Kidney (tissue), 14 donors: Measurements from ENCODE around the gene TMEM59. TPM values are rescaled to one million over a fixed set of nuclear protein-coding genes. Genes with fewer than 3 reads are reported as not detected.

Experiments
- DNase-seq, 5 donors: peaks; one replicate each; pipeline ENCODE4 v3.0.0-alpha.2; 2013 to 2020
- FAIRE-seq: peaks from 2 replicates; lab custom pipeline; 2012; peaks lifted over from hg19 to GRCh38; lab: Jason Lieb, UNC
- H3K27ac ChIP-seq, 2 donors: one replicate each; pipeline ENCODE4 v1.7.0; 2013; ENCODE audit warnings: low read depth in 2 of 2, low read length in 2 of 2, inconsistent platforms in 1 of 2
- H3K27me3 ChIP-seq: one replicate; pipeline ENCODE4 v1.7.1; 2013; ENCODE audit warnings: low read length, inconsistent platforms; ENCODE audit not compliant: control insufficient read depth, insufficient read depth
- H3K36me3 ChIP-seq, 3 donors: one replicate each; pipeline versions ENCODE4 v1.7.0 to v1.7.1; 2013; ENCODE audit warnings: low read length in 3 of 3, control low read depth in 1 of 3, inconsistent platforms in 1 of 3; ENCODE audit not compliant: insufficient read depth in 3 of 3, control insufficient read depth in 2 of 3
- H3K4me1 ChIP-seq, 3 donors: one replicate each; pipeline versions ENCODE4 v1.7.0 to v1.7.1; 2013; ENCODE audit warnings: low read length in 3 of 3, inconsistent platforms in 1 of 3, low read depth in 1 of 3; ENCODE audit not compliant: control insufficient read depth in 2 of 3, insufficient read depth in 2 of 3
- H3K4me3 ChIP-seq, 3 donors: one replicate each; pipeline versions ENCODE4 v1.7.0 to v1.8.1; 2013; ENCODE audit warnings: low read length in 3 of 3, control low read depth in 1 of 3, inconsistent platforms in 1 of 3
- H3K9ac ChIP-seq, 3 donors: one replicate each; pipeline versions ENCODE4 v1.7.0 to v1.7.1; 2013; ENCODE audit warnings: low read length in 3 of 3, control low read depth in 1 of 3, inconsistent platforms in 1 of 3
- H3K9me3 ChIP-seq, 3 donors: one replicate each; pipeline versions ENCODE4 v1.7.0 to v1.7.1; 2013; ENCODE audit warnings: low read length in 3 of 3, control low read depth in 1 of 3, inconsistent platforms in 1 of 3; ENCODE audit not compliant: control insufficient read depth in 2 of 3, insufficient read depth in 1 of 3
- CTCF ChIP-seq: IDR thresholded peaks from 3 replicates; pipeline ENCODE4 v1.5.1; 2012; ENCODE audit warnings: mild to moderate bottlenecking, moderate library complexity, borderline replicate concordance; ENCODE audit not compliant: insufficient read depth; ENCODE audit errors: extremely low read depth
- intact Hi-C: fragments of 100-400 bp; cut with DNase I; formaldehyde crosslinking; loops from one replicate; pipeline ENCODE4 v1.11.1; 2022
- polyA plus RNA-seq: library from polyadenylated mRNA; stranded (reverse); fragments of 350-450 nt; fragmentation: Illumina TruSeq; extraction: RNeasy Lipid Tissue Mini Kit (QIAGEN cat#74804); gene quantifications from one replicate; pipeline ENCODE4 v1.2.3, GENCODE V29; 2014; ENCODE audit warnings: low read depth, low replicate concordance; ENCODE audit not compliant: insufficient read depth
- total RNA-seq: library from RNA; stranded (reverse); fragmentation: NEBNext Ultra II Directional; extraction: Animal tissue kit (Norgen Biotek cat#: 25700); gene quantifications from one replicate; pipeline ENCODE4 v1.2.1, GENCODE V29; 2021
- donor health status: control.
- donor health status: control.
- donor health status: control.
- donor health status: control.
- donor health status: control.
- donor health status: DM: yes; HTN: yes; CAD: no.
- donor health status: Normal renal cell carcinoma (clear cell type).

The TMEM59 gene
- total and polyA plus RNA-seq, 2 donors from 2014 or later: 475 to 521 TPM

- no peaks in the 10 kb centered on the region for H3K36me3 ChIP-seq
- FAIRE-seq (no peak), DNase-seq (no peak)
- no peak overlapping the region for H3K27ac ChIP-seq
- TF ChIP-seq CTCF: no peak
- no peak overlapping the region for H3K4me3 ChIP-seq
- no peaks in the 10 kb centered on the region for H3K9me3 ChIP-seq
- H3K27me3 ChIP-seq: no peaks in the 10 kb centered on the region
- H3K4me1 ChIP-seq: peaks cover 0 to 4% (median 0%) of the 10 kb centered on the region in 3 donors
- intact Hi-C loops: no loop called here
- H3K9ac ChIP-seq: no peak overlapping the region
Measured at GRCh38 chr1:53987880-53988279, 65.1 kb downstream of the TMEM59 start.

GRCh38 chr1:53986458-53986857 is 66.5 kb downstream of the TMEM59 start:
- Histone ChIP-seq H3K9me3 (no peaks in the 10 kb centered on the region), H3K27me3 (no peaks in the 10 kb centered on the region), H3K36me3 (no peaks in the 10 kb centered on the region), H3K27ac (no peak overlapping the region), H3K4me3 (no peak overlapping the region), H3K4me1 (peaks cover 0 to 13% (median 3%) of the 10 kb centered on the region in 3 donors), H3K9ac (no peak overlapping the region)
- intact Hi-C loops: no loop called here
- DNase-seq (no peak), FAIRE-seq (no peak)
- TF ChIP-seq CTCF: no peak

- intact Hi-C loops: no loop called here
- Histone ChIP-seq H3K27me3 (no peaks in the 10 kb centered on the region), H3K36me3 (no peaks in the 10 kb centered on the region), H3K9ac (no peak overlapping the region), H3K4me3 (no peak overlapping the region), H3K4me1 (peaks cover 0 to 25% (median 13%) of the 10 kb centered on the region in 3 donors), H3K27ac (no peak overlapping the region), H3K9me3 (no peaks in the 10 kb centered on the region)
- FAIRE-seq (no peak), DNase-seq (no peak)
- TF ChIP-seq CTCF: no peak
Measured at GRCh38 chr1:53984726-53985125, 68.3 kb downstream of the TMEM59 start.

GRCh38 chr1:53982763-53983104 is 70.3 kb downstream of the TMEM59 start:
- H3K36me3 ChIP-seq: no peaks in the 10 kb centered on the region
- FAIRE-seq: no peak
- H3K27me3 ChIP-seq: no peaks in the 10 kb centered on the region
- TF ChIP-seq CTCF: no peak
- peak overlapping the region; percentile 23 to 76 for H3K27ac ChIP-seq
- intact Hi-C loops: no loop called here
- no peaks in the 10 kb centered on the region for H3K9me3 ChIP-seq
- peak overlapping the region in 2 of 3 donors; percentile 57 to 74 for H3K9ac ChIP-seq
- H3K4me1 ChIP-seq: peaks cover 0 to 25% (median 14%) of the 10 kb centered on the region in 3 donors
- peak overlapping the region; percentile 43 to 82 (median 62) for H3K4me3 ChIP-seq
- peak in 2 of 5 donors; percentile 76 to 77 for DNase-seq
